Upper lobe of left lung (tissue), 4 donors: ENCODE data around the gene CASR.

ENCODE experiments used
- CTCF ChIP-seq, 6 experiments: fragments of 450-650 bp in 4 of 6; fragments of 200-600 bp in 2 of 6; sonication (generic) in 2 of 6; IDR thresholded peaks; one replicate each; pipeline ENCODE4 v1.5.1; 2016 to 2019; ENCODE audit warnings: antibody characterized with exemption in 6 of 6
- EP300 ChIP-seq, 4 donors: sonication (generic); formaldehyde crosslinking; IDR thresholded peaks; one replicate each; pipeline ENCODE4 v1.5.1; 2017; ENCODE audit warnings: antibody characterized with exemption in 4 of 4, control low read depth in 2 of 4
- POLR2A ChIP-seq, 4 donors: fragments of 450-650 bp; IDR thresholded peaks; one replicate each; pipeline ENCODE4 v1.5.1; 2016 to 2017; ENCODE audit warnings: antibody characterized with exemption in 4 of 4, mild to moderate bottlenecking in 2 of 4
- POLR2AphosphoS5 ChIP-seq, 2 donors: sonication (generic); formaldehyde crosslinking; IDR thresholded peaks; one replicate each; pipeline ENCODE4 v1.5.1; 2017; ENCODE audit warnings: antibody characterized with exemption in 2 of 2

DNA sequence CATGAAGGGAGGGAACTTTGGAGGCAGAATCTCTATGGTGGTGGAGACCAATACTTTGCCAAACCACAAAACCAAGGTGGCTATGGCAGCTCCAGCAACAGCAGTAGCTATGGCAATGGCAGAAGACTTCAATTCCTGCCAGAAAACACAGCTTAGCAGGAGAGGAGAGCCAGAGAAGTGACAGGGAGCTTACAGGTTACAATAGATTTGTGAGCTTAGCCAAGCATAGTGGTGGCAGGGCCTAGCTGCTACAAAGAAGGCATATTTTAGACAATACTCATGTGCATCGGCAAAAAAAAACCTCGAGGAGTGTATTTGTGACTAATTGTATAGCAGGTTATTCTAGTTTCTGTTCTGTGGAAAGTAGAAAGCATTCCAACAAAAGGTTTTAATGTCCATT lies 135.2 kb downstream of the CASR start:
- no peak for TF ChIP-seq CTCF (IDR thresholded peaks at IDR 0.05)
- TF ChIP-seq EP300 (IDR thresholded peaks at IDR 0.05), result no peak
- no peak for TF ChIP-seq POLR2A (IDR thresholded peaks at IDR 0.05)
- no peak for TF ChIP-seq POLR2AphosphoS5 (IDR thresholded peaks at IDR 0.05)
